ENCODE measurements around the gene COX6A2. TPM values are rescaled to one million over a fixed set of nuclear protein-coding genes. Genes with fewer than 3 reads are reported as not detected.

COX6A2 gene
- total RNA-seq, 4 donors from 2014 or later = not detected

GRCh38 chr16:31455601-31456314, 27.6 kb upstream of the COX6A2 start:
- no peak for TF ChIP-seq CTCF (IDR thresholded peaks at IDR 0.05; ENCODE audit: low read depth)

- TF ChIP-seq CTCF (IDR thresholded peaks at IDR 0.05; ENCODE audit: low read depth) = no peak
Measured at GRCh38 chr16:31453255-31454204, 25.4 kb upstream of the COX6A2 start.

GRCh38 chr16:31452631-31453106, 24.5 kb upstream of the COX6A2 start:
- no peak for TF ChIP-seq CTCF (IDR thresholded peaks at IDR 0.05; ENCODE audit: low read depth)

- TF ChIP-seq CTCF (IDR thresholded peaks at IDR 0.05; ENCODE audit: low read depth) = no peak
Measured at GRCh38 chr16:31451681-31452351, 23.7 kb upstream of the COX6A2 start.

DNA sequence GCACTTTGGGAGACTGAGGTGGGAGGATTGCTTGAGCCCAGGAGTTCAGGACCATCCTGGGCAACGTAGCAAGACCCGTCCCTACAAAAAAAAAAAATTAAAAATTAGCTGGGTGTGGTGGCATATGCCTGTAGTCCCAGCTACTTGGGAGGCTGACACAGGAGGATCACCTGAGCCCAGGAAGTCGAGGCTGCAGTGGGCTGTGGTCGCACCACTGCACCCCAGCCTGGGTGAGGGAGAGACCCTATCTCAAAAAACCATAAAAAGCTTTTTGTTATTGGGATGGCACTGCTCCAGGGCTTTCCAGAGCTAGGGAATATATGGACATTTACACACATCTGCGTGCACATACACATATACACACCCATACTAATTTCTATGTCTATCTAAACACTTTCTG, 23.0 kb upstream of the COX6A2 start:
- no peak for TF ChIP-seq CTCF (IDR thresholded peaks at IDR 0.05; ENCODE audit: low read depth)

DNA sequence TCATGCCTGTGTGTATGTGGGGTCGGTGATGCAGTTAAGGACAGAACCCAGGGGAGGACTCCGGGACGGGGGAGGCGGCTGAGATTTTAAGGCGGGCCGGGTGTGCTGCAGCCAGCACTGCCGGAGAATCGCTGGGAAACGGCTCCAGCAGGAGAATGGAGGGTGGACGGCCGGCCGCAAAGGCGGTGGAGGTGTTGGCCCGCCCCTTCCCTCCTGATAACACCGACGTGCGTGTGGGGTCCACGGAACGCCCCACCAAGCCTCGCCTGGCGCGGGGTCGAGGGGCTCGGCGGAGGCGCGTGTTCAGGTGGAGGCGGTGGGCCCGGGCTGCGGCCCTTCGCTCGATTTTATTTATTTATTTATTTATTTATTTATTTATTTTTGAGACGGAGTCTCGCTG, 13.8 kb upstream of the COX6A2 start:
- TF ChIP-seq CTCF (IDR thresholded peaks at IDR 0.05; ENCODE audit: low read depth) = no peak

Data from subcutaneous adipose tissue (tissue), 4 donors.